ENCODE measurements around the gene AP1B1.

Gene AP1B1

GRCh38 chr22:29291215-29291614 is 97.2 kb downstream of the AP1B1 start:
- no peak for DNase-seq

GRCh38 chr22:29290061-29290460 is 98.3 kb downstream of the AP1B1 start:
- no peak for DNase-seq

GRCh38 chr22:29288837-29289236 is 99.5 kb downstream of the AP1B1 start:
- no peak for DNase-seq

GRCh38 chr22:29284196-29284595 is 104.2 kb downstream of the AP1B1 start:
- DNase-seq: no peak

GRCh38 chr22:29277927-29278326 is 110.4 kb downstream of the AP1B1 start:
- no peak for DNase-seq

Data from activated T-cell treated with anti-CD3 and anti-CD28 coated beads, Interleukin-2, amount 50 U/mL, for 1 hour (primary cell).